Middle frontal gyrus (tissue), 1 donor: ENCODE data around the gene PRRG4.
"Not testable (repeated sequence)": the region's sequence is repeated elsewhere in the genome, so short reads cannot be mapped to it uniquely, and the experiment has no call there.

ENCODE experiments used
- DNase-seq: peaks from one replicate; pipeline ENCODE4 v3.0.0-alpha.2; 2015; ENCODE audit warnings: low spot score; ENCODE audit errors: extremely low spot score

Gene PRRG4

DNA sequence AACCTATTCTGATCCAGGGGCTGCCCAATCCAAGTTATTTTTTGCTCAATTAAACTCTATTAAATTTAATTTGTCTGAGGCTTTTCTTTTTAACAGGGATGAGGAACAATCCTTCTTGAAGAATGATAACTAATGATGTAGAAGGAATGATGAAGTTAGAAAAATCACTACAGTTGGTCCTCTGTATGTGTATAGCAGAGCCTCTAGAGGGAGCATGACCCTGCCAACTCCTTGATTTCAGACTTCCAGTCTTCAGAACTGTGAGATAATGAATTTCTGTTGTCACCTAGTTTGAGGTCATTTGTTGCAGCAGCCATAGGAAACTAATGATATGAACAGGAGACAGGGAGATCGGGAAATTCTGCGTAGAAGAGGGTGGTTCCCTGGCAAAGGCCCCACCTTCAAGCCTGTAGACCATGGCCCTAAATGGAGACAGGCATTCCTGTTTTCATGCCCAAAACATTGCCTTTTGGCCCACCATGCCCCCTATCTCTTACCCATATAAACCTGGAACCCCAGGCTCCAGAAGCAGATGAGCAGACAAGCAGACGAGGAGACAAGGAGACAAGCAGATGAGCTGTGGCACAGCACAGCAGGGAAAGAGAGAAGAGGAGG lies 55.1 kb downstream of the PRRG4 start:
- no peak for DNase-seq

DNA sequence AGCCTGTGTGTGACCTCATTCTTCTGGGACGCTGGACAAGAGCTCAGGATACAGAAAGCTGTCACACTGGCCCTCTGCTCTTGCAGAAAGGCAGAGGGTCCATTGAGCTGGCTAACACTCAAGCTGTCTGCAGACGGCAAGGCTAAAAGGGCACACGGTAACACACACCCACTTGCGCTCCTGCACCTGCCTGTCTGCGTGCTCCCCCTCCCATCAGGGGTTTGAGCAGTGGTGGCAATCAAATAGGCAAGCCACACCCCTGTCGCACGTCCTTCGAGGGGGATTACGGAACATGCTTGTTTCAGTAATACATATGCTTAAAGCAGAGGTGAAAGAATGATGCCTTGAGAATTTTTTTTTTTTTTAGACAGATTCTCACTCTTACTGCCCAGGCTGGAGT lies 55.8 kb downstream of the PRRG4 start:
- no peak for DNase-seq

DNA sequence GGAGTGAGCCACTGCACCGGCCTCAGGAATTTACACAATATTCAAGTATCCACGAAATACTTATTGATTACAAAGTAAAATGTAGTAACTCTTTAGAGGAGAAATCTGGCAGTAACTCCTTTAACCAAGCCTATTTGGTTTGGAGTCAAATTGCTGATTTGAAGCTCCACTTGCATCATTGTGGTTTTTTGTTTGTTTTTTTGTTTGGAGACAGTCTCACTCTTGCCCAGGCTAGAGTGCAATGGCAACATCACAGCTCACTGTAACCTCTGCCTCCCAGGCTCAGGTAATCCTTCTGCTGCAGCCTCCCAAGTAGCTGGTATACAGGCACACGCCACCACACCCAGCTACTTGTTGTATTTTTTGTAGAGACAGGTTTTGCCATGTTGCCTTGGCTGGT lies 56.5 kb downstream of the PRRG4 start:
- DNase-seq, result no peak

DNA sequence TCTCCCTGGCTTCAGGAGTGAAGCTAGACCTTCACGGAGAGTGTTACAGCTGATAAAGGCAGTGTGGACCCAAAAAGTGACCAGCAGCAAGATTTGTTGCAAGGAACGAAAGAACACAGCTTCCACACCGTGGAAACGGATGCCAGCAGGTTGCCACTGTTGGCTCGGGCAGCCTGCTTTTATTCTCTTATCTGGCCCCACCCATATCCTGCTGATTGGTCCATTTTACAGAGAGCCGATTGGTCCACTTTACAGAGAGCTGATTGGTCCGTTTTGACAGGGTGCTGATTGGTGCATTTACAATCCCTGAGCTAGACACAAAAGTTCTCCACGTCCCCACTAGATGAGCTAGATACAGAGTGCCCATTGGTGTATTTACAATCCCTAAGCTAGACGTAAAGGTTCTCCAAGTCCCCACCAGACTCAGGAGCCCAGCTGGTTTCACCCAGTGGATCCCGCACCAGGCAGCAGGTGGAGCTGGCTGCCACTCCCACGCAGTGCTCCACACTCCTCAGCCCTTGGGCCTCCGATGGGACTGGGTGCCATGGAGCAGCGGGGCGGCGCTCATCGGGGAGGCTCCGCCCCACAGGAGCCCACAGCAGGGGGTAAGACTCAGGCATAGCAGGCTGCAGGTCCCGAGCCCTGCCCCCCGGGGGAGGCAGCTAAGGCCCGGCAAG lies 58.1 kb downstream of the PRRG4 start:
- DNase-seq, result not testable (repeated sequence)

DNA sequence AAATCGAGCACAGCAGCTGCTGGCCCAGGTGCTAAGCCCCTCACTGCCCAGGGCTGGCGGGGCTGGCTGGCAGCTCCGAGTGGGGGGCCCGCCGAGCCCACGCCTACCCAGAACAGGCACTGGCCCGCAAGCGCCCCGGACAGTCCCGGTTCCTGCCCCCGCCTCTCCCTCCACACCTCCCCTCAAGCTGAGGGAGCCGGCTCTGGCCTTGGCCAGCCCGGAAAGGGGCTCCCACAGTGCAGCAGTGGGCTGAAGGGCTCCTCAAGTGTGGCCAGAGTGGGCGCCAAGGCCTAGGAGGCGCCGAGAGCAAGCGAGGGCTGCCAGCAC lies 58.6 kb downstream of the PRRG4 start:
- not testable (repeated sequence) for DNase-seq

DNA sequence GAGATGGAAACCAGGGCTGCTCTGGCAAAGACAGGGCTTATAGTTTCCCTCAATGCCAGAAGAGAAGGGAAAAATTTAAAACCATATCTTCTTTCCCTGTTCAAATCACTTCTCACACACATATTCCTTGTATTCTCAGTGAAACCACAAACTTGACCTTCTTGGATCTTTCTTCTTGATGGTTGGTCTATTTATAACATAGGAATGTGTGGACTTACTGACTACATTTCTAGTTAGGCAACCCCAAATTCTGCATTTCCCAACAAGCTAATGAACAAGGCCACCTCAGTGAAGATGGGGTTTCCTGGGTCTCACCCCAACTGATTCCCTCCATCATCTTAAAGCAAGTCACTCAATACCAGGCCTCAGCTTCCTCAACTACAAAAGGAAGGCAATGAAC lies 59.1 kb downstream of the PRRG4 start:
- DNase-seq, result no peak

DNA sequence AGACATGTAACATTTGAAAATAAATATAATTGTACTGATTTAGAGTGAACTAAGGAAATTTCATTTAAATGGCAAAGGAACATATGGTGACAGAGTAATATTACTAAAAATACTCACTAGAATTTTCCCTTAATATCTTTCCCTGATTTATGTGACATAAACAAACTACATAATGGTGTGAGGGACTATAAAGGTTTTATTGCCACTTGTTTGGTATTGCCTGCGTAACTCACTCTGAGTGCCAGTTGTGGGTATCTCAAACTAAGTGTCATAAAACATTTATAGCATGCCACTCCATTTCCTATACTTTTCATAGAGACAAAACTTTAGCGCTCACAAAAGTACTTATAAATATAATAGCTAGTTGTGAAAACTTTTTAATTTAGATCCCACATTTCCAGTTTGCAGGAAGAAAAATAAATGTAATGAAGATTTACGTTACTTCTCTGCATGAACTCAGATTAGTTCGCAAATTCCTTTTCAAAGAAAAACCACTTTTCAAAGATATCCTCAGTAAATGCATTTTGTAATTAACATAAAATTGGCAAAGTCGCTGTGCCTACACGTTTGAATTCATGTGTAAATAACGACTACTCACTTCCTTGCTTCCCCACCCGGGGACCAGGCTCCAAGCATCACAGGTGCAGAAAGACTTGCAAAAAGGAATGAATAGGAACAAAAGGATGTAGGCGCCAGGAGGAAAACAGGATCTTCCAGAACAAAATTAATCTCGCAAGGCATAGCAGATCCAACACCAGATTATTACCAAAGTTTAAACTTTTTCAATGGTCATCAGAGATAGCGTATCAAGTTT lies 61.3 kb downstream of the PRRG4 start:
- no peak for DNase-seq

DNA sequence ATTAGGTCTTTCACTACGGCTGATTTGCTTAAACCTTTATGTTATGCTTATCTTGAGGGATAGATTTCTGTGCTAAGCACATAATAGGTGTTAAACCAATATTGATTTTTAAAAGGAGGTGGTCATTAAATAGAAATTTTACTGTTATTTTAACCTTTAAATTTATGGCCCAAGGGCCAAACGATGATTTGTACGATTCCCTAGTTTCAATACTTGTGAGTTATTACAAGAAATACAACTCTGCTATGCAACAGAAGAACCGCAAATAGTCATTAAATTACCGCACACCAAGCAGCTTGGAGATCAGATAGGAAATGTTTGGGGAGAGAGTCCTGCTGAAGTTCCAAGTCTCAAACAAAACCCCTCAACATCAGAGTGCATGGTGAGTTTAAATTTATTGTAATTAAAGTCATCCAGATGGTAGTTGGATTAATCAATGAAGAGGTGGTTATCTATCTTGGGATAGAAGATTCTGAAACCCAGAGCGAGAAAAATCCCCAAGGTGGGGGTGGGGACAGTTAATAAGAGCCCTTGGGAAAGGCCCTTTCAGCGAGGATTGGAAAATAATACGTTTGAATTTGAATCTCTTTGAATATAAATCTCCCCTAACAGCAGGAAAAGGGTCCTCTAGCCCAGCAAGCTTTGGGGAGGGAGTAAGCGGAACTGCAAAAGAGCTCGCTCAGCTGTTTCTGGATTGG lies 62.1 kb downstream of the PRRG4 start:
- no peak for DNase-seq

DNA sequence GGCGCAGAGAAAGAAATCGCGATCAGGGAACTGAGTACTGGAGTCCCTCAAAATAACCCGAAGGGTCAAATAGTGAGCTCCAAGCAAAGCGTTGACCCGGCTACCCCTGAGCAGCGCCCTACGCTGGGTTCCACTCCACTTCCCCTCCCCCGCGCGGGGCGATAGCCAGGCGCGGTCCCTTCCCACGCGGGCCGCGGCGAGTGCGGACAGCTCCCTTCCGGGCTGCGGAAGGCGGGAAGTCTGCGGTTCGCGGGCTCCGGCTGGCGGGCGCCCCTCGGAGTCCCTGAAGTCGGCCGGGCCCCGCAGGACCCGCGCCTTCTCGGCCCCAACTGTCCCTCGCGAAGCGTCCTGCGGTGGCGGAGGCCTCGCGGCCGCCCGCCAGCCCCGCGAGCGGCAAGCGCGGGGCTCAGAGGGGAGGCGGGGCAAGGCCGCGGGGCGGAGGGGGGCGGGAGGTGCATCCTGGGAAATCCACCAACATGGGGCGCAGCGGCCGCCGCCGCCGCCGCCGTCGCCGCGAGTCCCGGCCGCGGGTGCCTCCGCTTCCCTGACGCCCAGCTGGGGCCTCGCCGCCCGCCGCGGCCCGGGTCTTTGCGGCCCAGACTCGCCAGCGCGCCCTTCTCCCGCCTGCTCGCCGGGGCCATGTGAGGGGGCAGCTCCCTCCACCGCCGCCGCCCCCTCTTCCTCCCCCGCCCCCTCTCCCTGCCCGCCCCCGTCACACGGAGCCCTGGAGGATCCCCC lies 62.8 kb downstream of the PRRG4 start, which contains the start of gene QSER1:
TSS of gene QSER1 (plus strand) at position 457 of the 738 bp plus-strand sequence. CDS start 315 bp downstream, outside the sequence.
- peak; percentile 15 for DNase-seq

DNA sequence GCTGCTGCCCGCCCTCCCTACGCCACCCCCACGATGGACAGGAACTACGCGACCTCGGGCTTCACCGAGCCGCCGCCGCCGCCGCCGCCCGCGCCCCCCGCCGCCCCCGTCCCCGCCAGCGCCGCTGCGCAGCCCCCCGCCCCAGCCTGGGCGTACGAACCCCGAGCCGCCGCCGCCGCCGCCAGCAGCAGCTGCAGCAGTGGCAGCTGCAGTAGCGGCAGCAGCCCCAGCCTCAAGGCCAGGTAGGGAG lies 63.3 kb downstream of the PRRG4 start:
- no peak for DNase-seq

DNA sequence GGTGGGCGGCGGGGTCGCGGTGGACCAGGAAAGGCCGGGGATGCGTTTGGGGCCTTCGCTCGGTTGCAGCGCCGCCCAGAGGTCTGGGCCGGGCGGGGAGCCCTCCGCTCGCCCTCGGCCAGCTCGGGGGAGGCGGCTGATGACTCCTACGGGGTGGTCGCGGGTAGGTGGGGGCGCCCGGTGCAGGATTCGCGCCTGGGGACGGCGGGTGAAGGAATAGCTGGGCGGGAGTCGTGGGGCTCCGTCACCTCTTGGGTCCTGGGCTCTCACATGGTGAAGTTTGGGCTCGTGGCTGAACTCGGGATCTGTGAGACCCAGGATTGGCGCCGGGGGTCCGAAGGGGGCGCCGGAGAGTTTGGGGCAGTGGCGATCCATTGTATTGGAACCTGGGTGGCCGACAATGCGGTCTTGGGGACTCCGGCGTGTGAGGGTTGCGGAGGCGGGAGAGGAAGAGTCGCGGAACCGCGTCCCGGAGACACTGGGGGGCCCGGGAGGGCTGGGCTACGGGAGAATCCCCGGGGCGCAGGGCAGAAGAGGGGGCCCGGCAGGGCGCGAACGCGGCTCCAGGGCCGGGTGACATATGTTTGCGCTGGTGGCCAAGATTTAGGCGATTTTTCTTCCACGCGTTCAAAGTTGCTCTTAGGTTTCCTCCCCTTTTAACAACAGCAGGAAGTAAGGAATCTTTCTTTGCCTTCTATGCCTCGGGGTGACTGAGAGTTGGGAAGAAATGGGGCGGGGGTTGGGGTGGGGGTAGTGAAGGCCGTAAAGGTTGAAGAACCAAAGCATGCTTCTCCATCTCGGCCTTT lies 63.8 kb downstream of the PRRG4 start:
- no peak for DNase-seq

DNA sequence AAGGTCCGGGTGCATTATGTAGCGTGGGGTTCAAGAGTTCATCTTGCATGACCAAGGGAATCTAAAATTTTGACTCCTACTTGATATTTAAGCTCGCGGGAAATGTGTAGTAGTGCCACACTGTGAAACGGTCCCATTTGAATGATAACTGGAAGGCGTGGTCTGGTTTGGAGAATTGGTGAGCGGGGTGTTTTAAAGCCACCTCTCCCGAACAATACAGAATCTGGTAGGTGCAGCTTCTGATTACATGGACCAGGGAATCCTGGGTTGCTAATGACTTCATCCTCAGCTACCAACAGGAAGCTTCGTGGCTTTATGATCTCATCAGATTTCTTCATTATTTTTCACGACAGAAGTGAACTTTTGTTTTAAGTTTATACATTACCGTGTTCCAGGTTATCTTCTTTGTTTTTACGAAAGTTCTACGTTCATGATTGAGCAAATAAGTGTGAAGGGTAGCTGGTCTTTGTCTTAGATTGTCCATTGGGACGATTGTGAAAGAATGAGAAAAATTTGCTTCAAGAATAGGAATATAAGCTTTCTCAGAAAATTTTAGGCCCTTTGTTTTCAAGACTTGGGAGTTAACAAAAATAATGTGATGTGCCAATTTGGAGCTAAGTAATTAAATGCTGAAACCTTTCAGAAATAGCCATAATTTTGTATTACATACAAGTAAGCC lies 64.6 kb downstream of the PRRG4 start:
- no peak for DNase-seq

DNA sequence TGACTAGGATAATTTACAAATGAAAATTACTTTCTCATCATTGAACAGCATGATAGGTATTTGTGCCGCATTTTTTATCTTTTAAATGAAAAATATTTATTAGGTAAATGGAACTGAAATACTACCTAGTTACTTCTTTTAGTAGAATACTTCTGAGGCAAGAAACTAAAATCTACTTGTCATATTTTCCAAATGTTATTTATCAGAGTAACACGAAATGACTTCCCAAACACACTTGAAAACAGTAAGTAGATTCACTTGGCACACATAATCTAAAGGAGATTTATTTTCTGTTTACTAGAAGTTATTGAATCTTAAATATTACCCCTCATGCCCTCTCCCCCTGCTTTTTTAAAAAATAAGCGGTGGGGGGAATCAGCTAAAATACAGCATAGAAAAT lies 65.2 kb downstream of the PRRG4 start:
- DNase-seq, result no peak

DNA sequence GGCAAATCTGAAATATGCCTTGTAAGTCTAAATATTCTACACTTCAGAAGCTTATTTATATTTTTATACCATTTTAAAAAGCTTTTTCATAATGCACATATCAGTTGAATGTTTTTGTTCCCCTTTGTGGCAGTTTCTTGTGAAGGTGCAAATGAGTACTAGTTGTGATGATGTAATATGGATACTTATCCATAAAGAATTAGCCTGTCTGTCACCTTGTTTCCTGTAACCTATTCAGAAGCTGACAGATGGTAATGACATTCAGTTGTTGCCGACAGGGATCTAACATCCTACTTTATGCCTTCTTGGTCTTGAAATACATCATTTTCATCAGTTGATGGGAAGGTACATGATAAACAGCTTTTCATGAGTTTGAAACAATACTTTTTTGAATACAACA lies 65.7 kb downstream of the PRRG4 start:
- no peak for DNase-seq

DNA sequence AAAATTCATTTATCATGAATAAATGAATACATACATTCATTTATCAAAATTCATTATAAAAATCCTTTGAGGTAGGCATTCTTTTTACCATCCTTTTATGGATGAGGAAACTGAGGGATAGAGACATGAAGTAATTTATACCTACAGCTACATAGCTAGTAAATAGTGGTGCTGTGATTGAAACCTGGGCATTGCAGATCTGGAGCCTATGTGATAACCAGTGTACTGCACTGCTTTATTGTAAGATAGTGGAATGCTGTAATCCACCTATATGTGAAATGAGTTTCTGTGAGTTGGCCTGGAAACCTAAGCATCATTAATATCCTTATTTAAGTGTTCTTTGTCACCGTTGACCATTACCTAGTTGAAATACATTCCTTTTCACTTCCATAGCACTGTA lies 67.4 kb downstream of the PRRG4 start:
- no peak for DNase-seq

DNA sequence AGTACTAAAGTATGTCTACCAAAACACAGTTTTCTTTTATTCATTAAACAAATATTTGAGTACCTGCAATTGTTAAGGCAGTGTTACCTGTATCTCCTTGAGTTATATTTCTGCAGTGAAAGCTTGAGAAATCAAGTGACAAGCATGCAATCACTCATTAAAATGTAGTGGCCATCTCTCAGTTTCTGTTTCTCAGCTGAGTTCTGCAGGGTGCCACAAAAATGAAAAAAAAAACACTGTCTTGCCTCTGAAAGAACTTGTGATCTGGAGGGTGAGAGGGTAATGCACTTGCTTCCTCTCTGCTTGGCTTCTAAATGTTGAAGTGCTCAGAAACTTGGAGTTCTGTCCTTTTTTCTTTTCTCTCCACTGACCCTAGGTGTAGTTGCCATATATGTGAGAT lies 69.7 kb downstream of the PRRG4 start:
- no peak for DNase-seq

DNA sequence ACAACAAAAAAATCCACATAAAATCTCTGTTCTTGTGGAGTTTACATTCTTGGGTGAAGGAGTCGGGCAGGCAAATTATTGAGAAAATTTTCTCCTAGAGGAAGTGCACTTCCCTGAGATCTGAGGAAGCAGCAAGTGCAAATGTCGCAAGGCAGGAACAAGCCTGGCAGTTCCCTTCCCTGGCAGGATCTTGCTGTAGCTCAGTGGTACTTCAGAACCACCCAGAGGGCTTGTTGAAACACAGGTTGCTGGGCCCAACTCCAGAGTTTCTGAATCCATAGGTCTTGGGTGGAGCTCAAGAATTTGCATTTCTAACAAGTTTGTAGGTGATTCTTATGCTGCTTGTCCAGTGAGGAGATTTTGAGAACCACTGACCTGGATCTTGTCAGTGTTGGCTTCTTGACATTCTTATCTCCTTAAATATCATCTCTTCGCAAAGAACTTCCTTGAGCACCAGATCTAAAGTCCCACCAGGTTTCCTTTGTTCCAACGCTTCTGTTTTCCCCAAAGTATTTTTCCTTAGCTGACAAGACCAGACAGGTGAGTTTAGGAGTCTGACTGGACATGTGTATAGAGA lies 72.5 kb downstream of the PRRG4 start:
- no peak for DNase-seq

DNA sequence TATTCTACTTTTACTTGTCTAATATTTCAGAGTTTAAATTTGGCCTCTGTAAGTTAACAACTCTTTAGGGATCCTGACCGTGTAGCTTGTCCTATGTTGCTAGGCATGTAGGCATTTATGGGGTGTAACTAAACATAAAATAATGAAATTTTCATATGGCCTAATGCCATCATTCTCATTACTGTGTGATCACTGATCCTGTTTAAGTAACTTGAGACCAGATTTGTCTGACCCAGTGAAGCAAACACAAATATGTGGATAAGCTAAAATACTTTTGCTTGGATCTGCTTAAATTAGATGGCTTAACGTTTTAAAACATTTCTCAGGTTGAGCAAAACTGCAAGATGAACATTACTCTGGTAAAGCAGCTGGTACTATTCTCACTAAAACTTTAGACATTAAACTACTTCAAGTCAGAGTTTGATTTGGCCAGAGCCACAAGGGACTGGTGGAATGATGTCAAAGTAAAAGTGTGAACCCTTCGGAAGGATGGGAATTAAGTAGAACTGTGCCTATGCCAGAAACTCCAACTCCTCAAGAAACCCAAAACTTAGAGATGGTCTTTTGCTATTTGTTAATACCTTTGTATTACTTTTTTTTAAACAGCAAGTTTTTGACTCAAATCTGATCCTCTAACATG lies 75.4 kb downstream of the PRRG4 start:
- no peak for DNase-seq
